NCI-H1417 (cell line): ENCODE measurements around the gene C1QTNF5.

Source experiments
- DNase-seq, 3 experiments: peaks; one replicate each; lab custom pipeline; 2025; lab: John Stamatoyannopoulos, UW

The C1QTNF5 gene

GRCh38 chr11:119317592-119318239, 23.0 kb downstream of the C1QTNF5 start:
- DNase-seq: no peak

GRCh38 chr11:119316729-119317591, 23.7 kb downstream of the C1QTNF5 start, which contains the start of gene MCAM:
TSS of gene MCAM (minus strand) at chr11:119317130. CDS start at chr11:119317101, 29 bp downstream.
- peak in 2 of 3 experiments; percentile 73 to 77 for DNase-seq

- peak in 2 of 3 experiments; percentile 77 to 80 for DNase-seq
Measured at GRCh38 chr11:119316016-119316728, 24.5 kb downstream of the C1QTNF5 start.

GRCh38 chr11:119315131-119316015, 25.3 kb downstream of the C1QTNF5 start:
- DNase-seq: peak; percentile 36 to 80 (median 71)

- DNase-seq: no peak
Measured at GRCh38 chr11:119314726-119315125, 26.0 kb downstream of the C1QTNF5 start.

GRCh38 chr11:119310682-119311052, 30.0 kb downstream of the C1QTNF5 start:
- no peak for DNase-seq

- DNase-seq: no peak
Measured at GRCh38 chr11:119309953-119310681, 30.6 kb downstream of the C1QTNF5 start.

GRCh38 chr11:119309411-119309810, 31.3 kb downstream of the C1QTNF5 start:
- DNase-seq: no peak

- DNase-seq: no peak
Measured at GRCh38 chr11:119307974-119308373, 32.7 kb downstream of the C1QTNF5 start.

GRCh38 chr11:119307219-119307618, 33.5 kb downstream of the C1QTNF5 start:
- DNase-seq: peak in 1 of 3 experiments; percentile 53

- DNase-seq: no peak
Measured at GRCh38 chr11:119306373-119306890, 34.3 kb downstream of the C1QTNF5 start.

- no peak for DNase-seq
Measured at GRCh38 chr11:119305556-119306372, 34.9 kb downstream of the C1QTNF5 start.

GRCh38 chr11:119303227-119303718, 37.4 kb downstream of the C1QTNF5 start:
- DNase-seq: no peak

GRCh38 chr11:119300198-119300964, 40.3 kb downstream of the C1QTNF5 start:
- peak in 1 of 3 experiments; percentile 16 for DNase-seq

- DNase-seq: no peak
Measured at GRCh38 chr11:119299416-119299815, 41.3 kb downstream of the C1QTNF5 start.

- no peak for DNase-seq
Measured at GRCh38 chr11:119298726-119299125, 42.0 kb downstream of the C1QTNF5 start.

- no peak for DNase-seq
Measured at GRCh38 chr11:119297938-119298337, 42.7 kb downstream of the C1QTNF5 start.

- no peak for DNase-seq
Measured at GRCh38 chr11:119295178-119295577, 45.5 kb downstream of the C1QTNF5 start.

GRCh38 chr11:119293461-119293860, 47.2 kb downstream of the C1QTNF5 start:
- no peak for DNase-seq
